ENCODE data around the gene TSPEAR. TPM values are rescaled to one million over a fixed set of nuclear protein-coding genes. Genes with fewer than 3 reads are reported as not detected.
"Not testable (repeated sequence)": the region's sequence is repeated elsewhere in the genome, so short reads cannot be mapped to it uniquely, and the experiment has no call there.

Gene TSPEAR
- total and polyA plus RNA-seq, 2 donors from 2014 or later = 0.09 to 0.22 TPM

DNA sequence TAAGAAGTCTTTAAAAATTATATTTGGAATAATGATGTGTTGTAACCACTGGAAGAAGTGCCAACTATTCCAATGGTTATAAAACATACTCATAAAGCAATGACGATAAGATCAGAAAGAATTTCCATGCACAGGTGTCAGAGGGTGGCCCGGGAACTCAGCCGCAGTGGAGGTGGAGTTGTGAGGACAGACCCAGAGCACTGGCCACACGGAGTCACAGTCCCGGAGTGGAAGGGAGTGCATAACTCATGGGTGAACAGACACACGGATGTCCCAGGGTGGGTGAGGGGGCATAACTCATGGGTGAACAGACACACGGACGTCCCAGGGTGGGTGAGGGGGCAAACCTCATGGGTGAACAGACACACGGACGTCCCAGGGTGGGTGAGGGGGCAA is 135.3 kb downstream of the TSPEAR start:
- Histone ChIP-seq H3K27ac (ENCODE audit: low read depth in 2 of 2, low read length in 2 of 2) (no peak overlapping the region), H3K4me3 (ENCODE audit: low read length in 3 of 3) (no peak overlapping the region), H3K4me1 (ENCODE audit: control insufficient read depth in 2 of 3, insufficient read depth in 2 of 3, low read depth in 1 of 3, low read length in 3 of 3) (no peaks in the 10 kb centered on the region), H3K36me3 (ENCODE audit: control insufficient read depth in 2 of 3, insufficient read depth in 3 of 3, low read length in 3 of 3) (no peaks in the 10 kb centered on the region), H3K9me3 (ENCODE audit: control insufficient read depth in 2 of 3, insufficient read depth in 1 of 3, low read length in 3 of 3) (peaks cover 0 to 10% (median 4%) of the 10 kb centered on the region in 3 donors), H3K27me3 (ENCODE audit: control insufficient read depth, insufficient read depth, low read length) (no peaks in the 10 kb centered on the region), H3K9ac (ENCODE audit: low read length in 3 of 3) (no peak overlapping the region)
- intact Hi-C loops (cut with DNase I) = no loop called here
- no peak for FAIRE-seq
- no peak for DNase-seq
- TF ChIP-seq, protein P1, sequence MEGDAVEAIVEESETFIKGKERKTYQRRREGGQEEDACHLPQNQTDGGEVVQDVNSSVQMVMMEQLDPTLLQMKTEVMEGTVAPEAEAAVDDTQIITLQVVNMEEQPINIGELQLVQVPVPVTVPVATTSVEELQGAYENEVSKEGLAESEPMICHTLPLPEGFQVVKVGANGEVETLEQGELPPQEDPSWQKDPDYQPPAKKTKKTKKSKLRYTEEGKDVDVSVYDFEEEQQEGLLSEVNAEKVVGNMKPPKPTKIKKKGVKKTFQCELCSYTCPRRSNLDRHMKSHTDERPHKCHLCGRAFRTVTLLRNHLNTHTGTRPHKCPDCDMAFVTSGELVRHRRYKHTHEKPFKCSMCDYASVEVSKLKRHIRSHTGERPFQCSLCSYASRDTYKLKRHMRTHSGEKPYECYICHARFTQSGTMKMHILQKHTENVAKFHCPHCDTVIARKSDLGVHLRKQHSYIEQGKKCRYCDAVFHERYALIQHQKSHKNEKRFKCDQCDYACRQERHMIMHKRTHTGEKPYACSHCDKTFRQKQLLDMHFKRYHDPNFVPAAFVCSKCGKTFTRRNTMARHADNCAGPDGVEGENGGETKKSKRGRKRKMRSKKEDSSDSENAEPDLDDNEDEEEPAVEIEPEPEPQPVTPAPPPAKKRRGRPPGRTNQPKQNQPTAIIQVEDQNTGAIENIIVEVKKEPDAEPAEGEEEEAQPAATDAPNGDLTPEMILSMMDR (IDR thresholded peaks at IDR 0.05; ENCODE audit: borderline replicate concordance, extremely low read depth, insufficient read depth) = no peak

DNA sequence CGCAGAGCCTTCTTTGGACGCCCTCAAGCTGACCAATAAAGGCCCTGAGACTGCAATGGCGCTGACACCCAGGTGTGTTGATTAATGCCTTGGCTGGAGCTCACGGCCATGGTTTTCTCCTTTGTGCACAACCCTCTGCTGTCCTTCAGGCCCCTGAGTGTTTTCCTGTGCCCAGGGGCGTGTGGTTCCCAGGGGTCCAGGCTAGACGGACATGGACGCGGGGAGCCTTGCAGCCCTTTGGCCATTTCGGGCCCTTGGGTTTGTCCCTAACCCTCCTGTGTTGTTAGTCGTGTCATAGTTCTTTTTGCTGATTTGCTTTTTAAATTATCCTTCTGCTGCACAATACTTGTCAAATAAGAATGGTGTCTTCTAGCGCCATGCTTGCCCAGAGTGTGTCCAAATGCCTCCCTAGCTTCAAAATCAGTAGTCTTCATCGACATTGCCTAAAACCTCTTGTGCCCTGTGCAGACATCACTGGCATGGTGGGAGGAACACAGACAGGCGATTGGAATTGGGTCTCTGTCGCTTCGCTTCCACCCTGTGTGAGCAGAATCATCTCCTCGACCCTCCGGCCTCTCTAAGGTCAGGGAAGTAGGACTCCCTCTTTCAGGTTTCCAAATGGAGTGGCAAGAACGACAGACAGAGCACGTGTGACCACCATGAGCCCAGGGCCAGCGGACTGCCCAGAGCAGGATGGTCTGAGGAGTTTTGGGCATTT is 135.9 kb downstream of the TSPEAR start:
- H3K27ac ChIP-seq (ENCODE audit: low read depth in 2 of 2, low read length in 2 of 2) = no peak overlapping the region
- TF ChIP-seq, protein P1 (IDR thresholded peaks at IDR 0.05; ENCODE audit: borderline replicate concordance, extremely low read depth, insufficient read depth) = no peak
- DNase-seq (no peak), FAIRE-seq (no peak)
- H3K9me3 ChIP-seq (ENCODE audit: control insufficient read depth in 2 of 3, insufficient read depth in 1 of 3, low read length in 3 of 3) = peaks cover 0 to 10% (median 2%) of the 10 kb centered on the region in 3 donors
- intact Hi-C loops (cut with DNase I) = no loop called here
- H3K27me3 ChIP-seq (ENCODE audit: control insufficient read depth, insufficient read depth, low read length) = no peaks in the 10 kb centered on the region
- no peaks in the 10 kb centered on the region for H3K36me3 ChIP-seq (ENCODE audit: control insufficient read depth in 2 of 3, insufficient read depth in 3 of 3, low read length in 3 of 3)
- H3K4me3 ChIP-seq (ENCODE audit: low read length in 3 of 3) = no peak overlapping the region
- H3K4me1 ChIP-seq (ENCODE audit: control insufficient read depth in 2 of 3, insufficient read depth in 2 of 3, low read depth in 1 of 3, low read length in 3 of 3) = no peaks in the 10 kb centered on the region
- no peak overlapping the region for H3K9ac ChIP-seq (ENCODE audit: low read length in 3 of 3)

DNA sequence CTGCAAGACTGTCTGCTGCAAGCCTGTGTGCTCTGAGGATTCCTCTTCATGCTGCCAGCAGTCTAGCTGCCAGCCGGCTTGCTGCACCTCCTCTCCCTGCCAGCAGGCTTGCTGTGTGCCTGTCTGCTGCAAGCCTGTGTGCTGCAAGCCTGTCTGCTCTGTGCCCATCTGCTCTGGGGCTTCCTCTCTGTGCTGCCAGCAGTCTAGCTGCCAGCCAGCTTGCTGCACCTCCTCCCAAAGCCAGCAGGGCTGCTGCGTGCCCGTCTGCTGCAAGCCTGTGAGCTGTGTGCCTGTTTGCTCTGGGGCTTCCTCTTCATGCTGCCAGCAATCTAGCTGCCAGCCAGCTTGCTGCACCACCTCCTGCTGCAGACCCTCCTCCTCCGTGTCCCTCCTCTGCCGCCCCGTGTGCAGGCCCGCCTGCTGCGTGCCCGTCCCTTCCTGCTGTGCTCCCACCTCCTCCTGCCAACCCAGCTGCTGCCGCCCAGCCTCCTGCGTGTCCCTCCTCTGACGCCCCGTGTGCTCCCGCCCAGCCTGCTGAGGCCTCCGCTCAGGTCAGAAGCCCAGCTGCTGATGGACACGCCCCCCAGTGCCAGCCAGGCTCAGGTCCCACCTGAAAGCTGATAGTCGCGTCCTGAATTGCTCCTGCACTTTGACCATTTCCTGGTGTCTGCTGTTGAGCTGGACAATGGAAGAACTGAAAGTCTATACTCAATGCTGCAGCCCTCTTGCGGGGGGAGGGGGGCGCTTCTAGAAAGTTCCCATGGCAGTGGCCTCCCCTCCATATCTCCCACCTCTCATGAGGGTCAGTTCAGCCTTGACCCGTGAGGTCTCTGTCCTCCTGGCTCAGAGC is 136.7 kb downstream of the TSPEAR start:
- H3K27me3 ChIP-seq (ENCODE audit: control insufficient read depth, insufficient read depth, low read length) = no peaks in the 10 kb centered on the region
- peak in 4 of 5 donors; percentile 49 to 63 (median 54) for DNase-seq
- no peak for FAIRE-seq
- no peaks in the 10 kb centered on the region for H3K36me3 ChIP-seq (ENCODE audit: control insufficient read depth in 2 of 3, insufficient read depth in 3 of 3, low read length in 3 of 3)
- no peak overlapping the region for H3K4me3 ChIP-seq (ENCODE audit: low read length in 3 of 3)
- peaks cover 0 to 10% (median 2%) of the 10 kb centered on the region in 3 donors for H3K9me3 ChIP-seq (ENCODE audit: control insufficient read depth in 2 of 3, insufficient read depth in 1 of 3, low read length in 3 of 3)
- intact Hi-C loops (cut with DNase I) = no loop called here
- TF ChIP-seq, protein P1 (IDR thresholded peaks at IDR 0.05; ENCODE audit: borderline replicate concordance, extremely low read depth, insufficient read depth) = no peak
- no peaks in the 10 kb centered on the region for H3K4me1 ChIP-seq (ENCODE audit: control insufficient read depth in 2 of 3, insufficient read depth in 2 of 3, low read depth in 1 of 3, low read length in 3 of 3)
- H3K9ac ChIP-seq (ENCODE audit: low read length in 3 of 3) = no peak overlapping the region
- no peak overlapping the region for H3K27ac ChIP-seq (ENCODE audit: low read depth in 2 of 2, low read length in 2 of 2)

DNA sequence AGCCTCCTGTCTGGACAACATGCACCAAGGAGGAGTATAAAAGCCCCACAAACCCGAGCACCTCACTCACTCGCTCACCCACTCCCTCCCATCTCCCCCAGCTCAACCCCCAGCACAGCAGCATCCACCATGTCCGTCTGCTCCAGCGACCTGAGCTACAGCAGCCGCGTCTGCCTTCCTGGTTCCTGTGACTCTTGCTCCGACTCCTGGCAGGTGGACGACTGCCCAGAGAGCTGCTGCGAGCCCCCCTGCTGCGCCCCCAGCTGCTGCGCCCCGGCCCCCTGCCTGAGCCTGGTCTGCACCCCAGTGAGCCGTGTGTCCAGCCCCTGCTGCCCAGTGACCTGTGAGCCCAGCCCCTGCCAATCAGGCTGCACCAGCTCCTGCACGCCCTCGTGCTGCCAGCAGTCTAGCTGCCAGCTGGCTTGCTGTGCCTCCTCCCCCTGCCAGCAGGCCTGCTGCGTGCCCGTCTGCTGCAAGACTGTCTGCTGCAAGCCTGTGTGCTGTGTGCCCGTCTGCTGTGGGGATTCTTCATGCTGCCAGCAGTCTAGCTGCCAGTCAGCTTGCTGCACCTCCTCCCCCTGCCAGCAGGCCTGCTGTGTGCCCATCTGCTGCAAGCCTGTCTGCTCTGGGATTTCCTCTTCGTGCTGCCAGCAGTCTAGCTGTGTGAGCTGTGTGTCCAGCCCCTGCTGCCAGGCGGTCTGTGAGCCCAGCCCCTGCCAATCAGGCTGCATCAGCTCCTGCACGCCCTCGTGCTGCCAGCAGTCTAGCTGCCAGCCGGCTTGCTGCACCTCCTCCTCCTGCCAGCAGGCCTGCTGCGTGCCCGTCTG is 137.5 kb downstream of the TSPEAR start, which contains the start of gene KRTAP10-4:
Gene KRTAP10-4 (plus strand): TSS at position 100 of the 827 bp plus-strand sequence. CDS start 30 bp downstream, at position 130.
- H3K4me1 ChIP-seq (ENCODE audit: control insufficient read depth in 2 of 3, insufficient read depth in 2 of 3, low read depth in 1 of 3, low read length in 3 of 3); H3K9ac ChIP-seq (ENCODE audit: low read length in 3 of 3); H3K27ac ChIP-seq (ENCODE audit: low read depth in 2 of 2, low read length in 2 of 2); H3K4me3 ChIP-seq (ENCODE audit: low read length in 3 of 3); H3K27me3 ChIP-seq (ENCODE audit: control insufficient read depth, insufficient read depth, low read length); H3K36me3 ChIP-seq (ENCODE audit: control insufficient read depth in 2 of 3, insufficient read depth in 3 of 3, low read length in 3 of 3); H3K9me3 ChIP-seq (ENCODE audit: control insufficient read depth in 2 of 3, insufficient read depth in 1 of 3, low read length in 3 of 3); intact Hi-C loops (cut with DNase I); FAIRE-seq: not testable (repeated sequence)
- DNase-seq = peak in 1 of 5 donors; percentile 68

All from kidney (tissue), 14 donors.